Astrocyte of the cerebellum (primary cell): Measurements from ENCODE around the gene SLC35F3.
A peak's percentile ranks its signal among the peaks of the same experiment; 100 is the strongest.

ENCODE experiments used
- DNase-seq: peaks from one replicate; pipeline ENCODE4 v3.0.0-alpha.2; 2011; ENCODE audit warnings: low read depth
- H3K4me3 ChIP-seq: 2 replicates; pipeline ENCODE4 v1.5.1; 2011; ENCODE audit warnings: mild to moderate bottlenecking, low read depth, low read length, moderate library complexity
- in situ Hi-C: cut with HindIII; loops from 2 replicates; pipeline ENCODE4 v1.10.0; 2017; ENCODE audit warnings: low sequenced_read_pairs
- TF ChIP-seq, protein P1 (sequence below): IDR thresholded peaks from 2 replicates; pipeline ENCODE4 v1.5.1; 2012; ENCODE audit warnings: low read length, low read depth, moderate library complexity, mild to moderate bottlenecking; ENCODE audit errors: missing control alignments

SLC35F3 gene

DNA sequence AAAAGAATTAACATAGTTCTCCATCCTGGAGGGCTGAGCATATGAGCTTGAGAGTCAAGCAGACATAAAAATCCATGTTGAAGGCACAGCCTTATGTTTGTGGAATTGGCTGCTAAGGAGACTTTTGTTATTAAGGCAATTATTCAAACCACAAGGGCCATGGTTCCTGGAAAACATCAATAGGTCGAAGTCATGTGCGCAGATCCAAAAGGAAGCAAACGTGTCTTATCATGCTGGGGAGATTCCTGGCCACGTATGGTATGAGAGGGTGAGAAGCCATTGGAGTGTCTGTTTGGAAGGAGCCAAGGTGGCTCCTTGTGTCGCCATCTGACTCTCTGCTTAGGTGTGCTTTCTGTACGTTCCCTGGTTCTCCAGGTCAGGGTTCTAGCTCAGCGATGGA, 406.9 kb downstream of the SLC35F3 start:
- in situ Hi-C loops, result no loop called here
- no peak overlapping the region for H3K4me3 ChIP-seq
- TF ChIP-seq, protein P1, sequence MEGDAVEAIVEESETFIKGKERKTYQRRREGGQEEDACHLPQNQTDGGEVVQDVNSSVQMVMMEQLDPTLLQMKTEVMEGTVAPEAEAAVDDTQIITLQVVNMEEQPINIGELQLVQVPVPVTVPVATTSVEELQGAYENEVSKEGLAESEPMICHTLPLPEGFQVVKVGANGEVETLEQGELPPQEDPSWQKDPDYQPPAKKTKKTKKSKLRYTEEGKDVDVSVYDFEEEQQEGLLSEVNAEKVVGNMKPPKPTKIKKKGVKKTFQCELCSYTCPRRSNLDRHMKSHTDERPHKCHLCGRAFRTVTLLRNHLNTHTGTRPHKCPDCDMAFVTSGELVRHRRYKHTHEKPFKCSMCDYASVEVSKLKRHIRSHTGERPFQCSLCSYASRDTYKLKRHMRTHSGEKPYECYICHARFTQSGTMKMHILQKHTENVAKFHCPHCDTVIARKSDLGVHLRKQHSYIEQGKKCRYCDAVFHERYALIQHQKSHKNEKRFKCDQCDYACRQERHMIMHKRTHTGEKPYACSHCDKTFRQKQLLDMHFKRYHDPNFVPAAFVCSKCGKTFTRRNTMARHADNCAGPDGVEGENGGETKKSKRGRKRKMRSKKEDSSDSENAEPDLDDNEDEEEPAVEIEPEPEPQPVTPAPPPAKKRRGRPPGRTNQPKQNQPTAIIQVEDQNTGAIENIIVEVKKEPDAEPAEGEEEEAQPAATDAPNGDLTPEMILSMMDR, result no peak
- DNase-seq, result no peak

DNA sequence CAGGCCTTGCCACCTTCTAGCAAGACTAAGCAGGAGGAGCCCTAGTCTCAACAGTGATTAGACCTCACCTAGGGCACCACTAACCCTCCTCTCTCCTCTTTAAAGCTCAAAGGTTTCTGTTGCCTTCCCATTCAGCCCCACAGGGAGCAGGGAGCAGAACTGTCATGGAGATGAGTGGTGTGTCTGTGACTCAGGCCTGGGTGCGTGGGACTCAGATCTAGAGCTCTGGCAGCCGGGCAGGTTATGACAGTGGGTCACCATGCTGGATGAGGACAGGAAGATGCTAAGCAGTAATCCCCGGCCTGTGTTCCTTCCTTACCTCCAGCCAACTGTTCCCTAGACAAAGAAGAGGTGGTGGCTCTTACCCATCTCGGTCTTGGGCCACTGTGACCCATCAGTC, 408.7 kb downstream of the SLC35F3 start:
- DNase-seq, result no peak
- no peak overlapping the region for H3K4me3 ChIP-seq
- TF ChIP-seq, protein P1, result no peak
- in situ Hi-C loops, result no loop called here

DNA sequence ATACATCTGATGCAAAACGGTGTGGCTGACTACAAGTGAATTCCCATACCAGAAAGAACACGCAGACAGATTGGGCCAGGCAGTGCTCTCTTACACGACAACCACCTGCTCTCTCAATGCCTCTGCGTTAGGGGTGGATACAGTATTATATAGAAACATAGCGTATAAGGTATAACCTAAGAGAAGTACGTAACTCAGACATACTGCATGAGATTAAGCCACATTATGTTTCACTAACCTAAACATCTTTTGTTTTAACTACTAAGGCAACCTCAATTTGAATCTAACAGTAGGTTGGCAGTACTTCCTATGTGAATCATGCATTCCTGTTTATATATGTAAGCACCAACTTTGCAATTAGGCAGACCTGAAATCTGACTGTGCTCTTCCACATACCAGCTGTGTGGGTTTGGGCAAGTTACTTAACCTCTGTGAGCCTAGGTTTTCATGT, 410.6 kb downstream of the SLC35F3 start:
- H3K4me3 ChIP-seq, result no peak overlapping the region

DNA sequence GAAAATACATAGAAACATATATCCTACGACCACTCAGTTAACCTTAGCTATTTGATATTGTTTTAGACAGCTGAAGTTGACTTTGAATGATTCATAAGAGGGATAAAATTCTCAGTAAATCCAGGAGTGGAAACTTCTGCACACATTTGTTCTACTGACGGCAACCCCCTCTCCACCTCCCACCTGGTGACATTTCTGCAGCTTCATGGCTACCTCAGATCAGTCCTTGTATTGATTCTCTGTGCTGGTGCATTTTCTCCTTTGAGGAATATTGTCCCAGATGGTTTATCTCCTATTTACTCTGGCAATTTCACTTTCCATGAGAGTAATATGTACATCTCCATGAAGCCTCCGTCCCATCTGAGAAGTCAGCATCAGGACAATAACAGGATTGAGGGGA, 411.1 kb downstream of the SLC35F3 start:
- no peak overlapping the region for H3K4me3 ChIP-seq
- DNase-seq, result no peak
- TF ChIP-seq, protein P1, result no peak
- in situ Hi-C loops, result no loop called here

More for the DNA sequence above, 410.6 kb downstream of the SLC35F3 start:
- peak; percentile 55 for DNase-seq
- in situ Hi-C loops, result no loop called here
- TF ChIP-seq, protein P1, result no peak

DNA sequence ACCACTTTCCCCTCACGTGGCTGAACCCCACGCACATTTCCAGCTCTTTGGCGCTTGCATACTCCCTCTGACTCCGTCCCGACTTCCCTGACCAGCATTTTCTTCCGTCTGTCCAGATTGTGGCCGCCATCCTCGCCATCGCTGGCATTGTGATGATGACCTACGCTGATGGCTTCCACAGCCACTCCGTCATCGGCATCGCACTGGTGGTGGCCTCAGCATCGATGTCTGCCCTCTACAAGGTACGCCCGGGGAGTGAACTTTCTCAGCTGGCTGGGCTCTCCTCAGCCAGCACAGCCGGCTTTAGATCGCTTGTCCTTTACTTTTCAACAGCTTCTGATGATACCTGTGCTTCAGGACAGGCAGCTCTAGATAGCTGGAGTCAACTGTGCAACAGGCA, 412.0 kb downstream of the SLC35F3 start:
- TF ChIP-seq, protein P1, result no peak

DNA sequence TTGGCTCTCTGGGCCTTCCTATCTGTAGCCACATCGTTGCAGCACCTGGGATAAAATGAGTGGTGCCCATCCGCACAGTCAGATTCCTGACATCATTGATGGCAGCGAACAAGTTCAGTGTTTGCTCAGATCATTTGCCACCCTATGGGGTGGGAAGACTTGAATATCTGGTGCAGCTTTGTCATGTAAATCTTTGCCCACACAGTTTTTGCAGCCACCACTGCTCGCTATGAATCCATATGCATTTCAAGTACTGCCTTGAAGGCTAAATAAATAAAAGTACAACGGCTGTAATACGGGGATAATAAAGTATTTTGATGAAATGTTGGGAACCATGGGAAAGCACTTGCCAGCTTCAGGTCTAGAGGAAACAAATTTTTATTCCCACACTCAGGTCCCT, 412.5 kb downstream of the SLC35F3 start:
- no peak overlapping the region for H3K4me3 ChIP-seq
- no peak for DNase-seq
- in situ Hi-C loops, result no loop called here
- TF ChIP-seq, protein P1, result no peak

More for the DNA sequence above, 412.0 kb downstream of the SLC35F3 start:
- H3K4me3 ChIP-seq, result no peak overlapping the region
- in situ Hi-C loops, result no loop called here
- no peak for DNase-seq

DNA sequence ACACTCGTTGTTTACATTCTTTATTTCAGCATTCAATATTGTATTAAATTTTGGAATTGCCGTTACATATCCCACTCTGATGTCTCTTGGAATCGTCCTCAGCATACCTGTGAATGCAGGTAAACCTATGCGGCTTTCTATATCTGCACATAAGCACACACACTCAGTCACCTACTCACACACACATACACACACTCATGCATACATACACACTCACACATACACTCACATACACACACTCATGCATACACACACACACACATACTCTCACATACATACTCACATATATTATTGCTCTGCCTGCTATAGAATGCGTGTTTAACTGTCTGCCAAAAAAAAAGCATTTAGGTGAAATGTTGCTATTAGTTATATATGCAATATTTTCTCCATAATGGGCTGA, 415.6 kb downstream of the SLC35F3 start:
- in situ Hi-C loops, result no loop called here
- TF ChIP-seq, protein P1, result no peak
- no peak overlapping the region for H3K4me3 ChIP-seq
- no peak for DNase-seq
